LNCaP clone FGC (cell line): Measurements from ENCODE around the gene ITPRIP.

Experiments used
- DNase-seq: peaks from one replicate; pipeline ENCODE4 v3.0.0-alpha.2; 2011; ENCODE audit warnings: low read depth
- H3K4me3 ChIP-seq: 2 replicates; pipeline ENCODE4 v1.5.1; 2011; ENCODE audit warnings: mild to moderate bottlenecking, low read depth, low read length, control low read depth
- CTCF ChIP-seq: IDR thresholded peaks from 2 replicates; pipeline ENCODE4 v1.5.1; 2012; ENCODE audit warnings: mild to moderate bottlenecking; ENCODE audit not compliant: control insufficient read depth, insufficient read depth; ENCODE audit errors: extremely low read depth

ITPRIP gene

GRCh38 chr10:104322416-104322782 lies 15.9 kb downstream of the ITPRIP start:
- no peak overlapping the region for H3K4me3 ChIP-seq
- no peak for TF ChIP-seq CTCF
- DNase-seq = no peak

GRCh38 chr10:104321725-104322415 lies 16.4 kb downstream of the ITPRIP start:
- TF ChIP-seq CTCF = no peak
- H3K4me3 ChIP-seq = no peak overlapping the region

GRCh38 chr10:104321226-104321625 lies 17.0 kb downstream of the ITPRIP start:
- TF ChIP-seq CTCF = no peak
- no peak for DNase-seq
- H3K4me3 ChIP-seq = no peak overlapping the region

More at GRCh38 chr10:104321725-104322415, 16.4 kb downstream of the ITPRIP start:
- DNase-seq = no peak

GRCh38 chr10:104318810-104319741 lies 19.2 kb downstream of the ITPRIP start:
- H3K4me3 ChIP-seq = no peak overlapping the region
- DNase-seq = no peak
- no peak for TF ChIP-seq CTCF

GRCh38 chr10:104318326-104318725 lies 19.9 kb downstream of the ITPRIP start:
- no peak overlapping the region for H3K4me3 ChIP-seq

GRCh38 chr10:104317726-104318299 lies 20.5 kb downstream of the ITPRIP start:
- no peak for DNase-seq
- no peak for TF ChIP-seq CTCF
- H3K4me3 ChIP-seq = no peak overlapping the region

More at GRCh38 chr10:104318326-104318725, 19.9 kb downstream of the ITPRIP start:
- TF ChIP-seq CTCF = no peak
- DNase-seq = no peak
